A673 (cell line): ENCODE results near the gene PWWP2B. TPM values are rescaled to one million over a fixed set of nuclear protein-coding genes. Genes with fewer than 3 reads are reported as not detected.

Experiments
- BruUV-seq: library from RNA; stranded (reverse); fragments of 400-500 nt; replicated peaks from 2 replicates; lab custom pipeline; 2021; lab: Mats Ljungman, UMichigan
- CTCF ChIA-PET: fragments of 300-600 bp; sonication (Branson Sonifier 250); formaldehyde crosslinking; loops from one replicate; lab custom pipeline; 2022; ENCODE audit warnings: antibody characterized with exemption; lab: Charles Lee
- POLR2A ChIA-PET: fragments of 300-600 bp; sonication (Branson Sonifier 250); formaldehyde crosslinking; loops from one replicate; lab custom pipeline; 2022; ENCODE audit warnings: antibody characterized with exemption; ENCODE audit not compliant: low non-redundant PET; lab: Charles Lee
- DNase-seq: peaks from one replicate; pipeline ENCODE4 v3.0.0-alpha.2; 2015; ENCODE audit warnings: low spot score
- H3K27ac ChIP-seq: fragments of 200-600 bp; sonication (generic); 2 replicates; pipeline ENCODE4 v1.5.1; 2016; ENCODE audit warnings: mixed run types, low read depth, mild to moderate bottlenecking, mixed read lengths, antibody characterized with exemption, low read length; ENCODE audit not compliant: poor library complexity, severe bottlenecking
- H3K27me3 ChIP-seq: fragments of 200-600 bp; sonication (generic); replicated peaks from 2 replicates; pipeline ENCODE4 v1.6.1; 2017; ENCODE audit warnings: mixed run types, low read depth, mild to moderate bottlenecking, mixed read lengths, antibody characterized with exemption, low read length; ENCODE audit not compliant: insufficient read depth, poor library complexity
- H3K36me3 ChIP-seq: fragments of 200-600 bp; sonication (generic); 2 replicates; pipeline ENCODE4 v1.6.1; 2016; ENCODE audit warnings: mixed run types, mild to moderate bottlenecking, mixed read lengths, antibody characterized with exemption, low read length; ENCODE audit not compliant: insufficient read depth, poor library complexity, severe bottlenecking
- H3K4me1 ChIP-seq: fragments of 200-600 bp; sonication (generic); 2 replicates; pipeline ENCODE4 v1.6.1; 2017; ENCODE audit warnings: mixed run types, mild to moderate bottlenecking, mixed read lengths, antibody characterized with exemption, low read length; ENCODE audit not compliant: insufficient read depth, poor library complexity, severe bottlenecking
- H3K4me3 ChIP-seq: fragments of 200-600 bp; sonication (generic); 2 replicates; pipeline ENCODE4 v1.5.1; 2016; ENCODE audit warnings: low read depth, mixed run types, mild to moderate bottlenecking, mixed read lengths, low read length; ENCODE audit not compliant: poor library complexity, severe bottlenecking
- H3K9me3 ChIP-seq: fragments of 200-600 bp; sonication (generic); 2 replicates; pipeline ENCODE4 v1.6.1; 2016; ENCODE audit warnings: mixed run types, low read depth, mild to moderate bottlenecking, mixed read lengths, antibody characterized with exemption, low read length; ENCODE audit not compliant: poor library complexity, severe bottlenecking
- EZH2 ChIP-seq: fragments of 200-600 bp; sonication (generic); IDR thresholded peaks from 2 replicates; pipeline ENCODE4 v1.6.1; 2017; ENCODE audit warnings: borderline replicate concordance, low read depth, mild to moderate bottlenecking, mixed read lengths, antibody characterized with exemption, low read length; ENCODE audit not compliant: poor library complexity, severe bottlenecking
- intact Hi-C: fragments of 100-400 bp; cut with micrococcal nuclease; formaldehyde crosslinking; loops from one replicate; pipeline ENCODE4 v1.10.0; 2022; ENCODE audit not compliant: unreplicated experiment
- total RNA-seq: library from RNA; stranded (reverse); gene quantifications from 2 replicates; pipeline ENCODE4 v1.2.3, GENCODE V29; 2021
- TF ChIP-seq, protein P1 (sequence below): fragments of 300-800, 200-600 bp; sonication (generic); conservative IDR thresholded peaks from 2 replicates; pipeline ENCODE4 v1.5.1; 2017; ENCODE audit warnings: low read depth, mild to moderate bottlenecking, antibody characterized with exemption, low read length, moderate library complexity, mixed read lengths

The PWWP2B gene
- total RNA-seq, 1 experiment from 2014 or later: 18.6 TPM

DNA sequence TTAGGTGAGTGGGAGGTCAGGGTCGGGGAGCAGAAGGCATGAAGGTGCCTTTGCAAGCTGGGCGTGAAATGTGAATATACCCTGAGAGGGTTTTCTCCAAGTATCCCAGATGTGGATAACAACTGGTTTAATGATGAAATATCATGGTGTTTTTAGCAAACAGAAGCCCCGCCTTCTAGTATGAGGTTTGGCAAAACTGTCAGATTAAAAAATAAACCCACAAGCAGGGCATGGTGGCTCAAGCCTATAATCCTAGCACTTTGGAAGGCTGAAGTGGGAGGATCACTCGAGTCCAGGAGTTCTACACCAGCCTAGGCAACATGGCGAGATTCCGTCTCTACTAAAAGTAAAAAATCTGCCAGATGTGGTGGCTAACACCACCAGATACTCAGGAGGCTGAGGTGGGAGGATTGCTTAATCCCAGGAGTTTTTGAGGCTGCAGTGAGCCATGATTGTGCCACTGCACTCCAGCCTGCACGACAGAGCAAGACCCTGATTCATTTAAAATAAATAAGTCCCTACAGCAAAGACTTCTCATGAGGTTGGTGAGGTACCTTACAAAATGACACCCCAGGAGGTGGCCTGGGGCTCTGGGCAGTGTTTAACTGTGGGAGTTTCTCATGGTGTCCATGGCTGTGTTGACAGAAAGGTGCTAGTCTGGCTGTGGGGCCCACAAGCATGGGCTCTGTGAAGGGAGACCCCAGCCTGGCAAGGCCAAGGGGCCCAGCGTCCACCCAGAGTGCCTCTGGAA is 6.7 kb upstream of the PWWP2B start:
- intact Hi-C loops: no loop called here
- no peaks in the 10 kb centered on the region for H3K36me3 ChIP-seq
- no TSS peak for BruUV-seq
- H3K9me3 ChIP-seq: no peaks in the 10 kb centered on the region
- no peak overlapping the region for H3K4me3 ChIP-seq
- H3K27ac ChIP-seq: peak overlapping the region; percentile 31
- no peak for DNase-seq
- no peaks in the 10 kb centered on the region for H3K27me3 ChIP-seq
- ChIA-PET CTCF (no interaction called here), POLR2A (no interaction called here)
- TF ChIP-seq EZH2: no peak
- TF ChIP-seq, protein P1, sequence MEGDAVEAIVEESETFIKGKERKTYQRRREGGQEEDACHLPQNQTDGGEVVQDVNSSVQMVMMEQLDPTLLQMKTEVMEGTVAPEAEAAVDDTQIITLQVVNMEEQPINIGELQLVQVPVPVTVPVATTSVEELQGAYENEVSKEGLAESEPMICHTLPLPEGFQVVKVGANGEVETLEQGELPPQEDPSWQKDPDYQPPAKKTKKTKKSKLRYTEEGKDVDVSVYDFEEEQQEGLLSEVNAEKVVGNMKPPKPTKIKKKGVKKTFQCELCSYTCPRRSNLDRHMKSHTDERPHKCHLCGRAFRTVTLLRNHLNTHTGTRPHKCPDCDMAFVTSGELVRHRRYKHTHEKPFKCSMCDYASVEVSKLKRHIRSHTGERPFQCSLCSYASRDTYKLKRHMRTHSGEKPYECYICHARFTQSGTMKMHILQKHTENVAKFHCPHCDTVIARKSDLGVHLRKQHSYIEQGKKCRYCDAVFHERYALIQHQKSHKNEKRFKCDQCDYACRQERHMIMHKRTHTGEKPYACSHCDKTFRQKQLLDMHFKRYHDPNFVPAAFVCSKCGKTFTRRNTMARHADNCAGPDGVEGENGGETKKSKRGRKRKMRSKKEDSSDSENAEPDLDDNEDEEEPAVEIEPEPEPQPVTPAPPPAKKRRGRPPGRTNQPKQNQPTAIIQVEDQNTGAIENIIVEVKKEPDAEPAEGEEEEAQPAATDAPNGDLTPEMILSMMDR: no peak
- H3K4me1 ChIP-seq: peaks cover 16% of the 10 kb centered on the region

DNA sequence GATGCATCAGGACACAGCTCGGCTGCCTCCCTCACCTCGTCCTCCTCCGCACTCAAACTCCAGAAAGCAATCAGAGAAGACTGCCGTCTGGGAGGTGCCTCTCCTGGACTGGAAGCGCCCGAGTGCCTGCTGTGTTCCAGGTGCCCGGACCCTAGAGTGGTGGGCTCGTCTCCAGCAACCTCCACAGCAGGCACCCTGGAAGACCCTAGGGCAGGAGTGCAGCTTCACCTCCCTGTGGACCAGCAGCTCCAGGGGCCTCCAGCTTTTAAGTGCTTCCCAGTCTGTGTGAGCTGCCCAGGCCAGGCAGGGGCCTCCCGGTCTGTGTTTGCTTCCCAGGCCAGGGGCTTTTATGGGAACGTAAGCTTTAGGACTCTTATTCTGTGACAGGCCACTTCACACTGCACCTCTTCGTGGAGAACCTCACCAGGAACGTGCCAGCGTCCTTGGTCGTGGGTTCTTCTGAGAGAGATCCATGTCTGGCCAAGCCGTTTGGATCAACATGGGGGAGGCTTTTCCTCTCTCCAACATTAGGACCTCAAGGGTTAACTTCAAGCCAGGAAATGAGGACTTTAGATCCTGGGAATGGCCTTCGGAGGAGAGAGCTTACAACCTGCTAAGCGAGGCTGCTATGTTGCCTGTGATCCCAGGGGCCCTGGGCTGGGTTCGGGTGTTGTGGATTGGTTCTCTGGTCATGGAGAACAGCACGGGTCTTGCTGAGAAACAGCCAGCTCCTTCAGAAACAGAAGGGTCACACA is 5.9 kb upstream of the PWWP2B start:
- intact Hi-C loops: no loop called here
- BruUV-seq: no TSS peak
- TF ChIP-seq, protein P1: no peak
- no peak for TF ChIP-seq EZH2
- Histone ChIP-seq H3K27me3 (no peaks in the 10 kb centered on the region), H3K4me1 (peaks cover 23% of the 10 kb centered on the region), H3K27ac (no peak overlapping the region), H3K36me3 (no peaks in the 10 kb centered on the region), H3K4me3 (no peak overlapping the region), H3K9me3 (no peaks in the 10 kb centered on the region)
- ChIA-PET POLR2A (no interaction called here), CTCF (no interaction called here)
- no peak for DNase-seq

DNA sequence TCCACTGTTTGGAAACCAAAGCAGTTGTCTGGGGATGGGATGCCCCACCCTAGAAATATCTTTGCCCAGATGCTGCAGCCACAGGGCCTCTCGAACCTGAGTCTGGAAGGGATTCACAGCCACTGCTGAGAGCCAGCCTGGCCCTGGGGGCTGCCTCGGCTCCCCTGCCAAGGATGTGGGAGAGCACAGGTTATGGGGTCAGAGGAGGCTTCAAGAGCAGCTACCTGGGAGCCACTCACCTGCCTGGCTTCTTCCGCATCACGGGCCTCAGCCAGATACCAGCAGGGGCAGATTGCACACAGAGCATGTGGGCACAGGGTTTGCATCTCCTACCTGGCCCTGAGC is 5.4 kb upstream of the PWWP2B start:
- POLR2A ChIA-PET: no interaction called here
- no TSS peak for BruUV-seq
- no peak for DNase-seq
- Histone ChIP-seq H3K4me3 (no peak overlapping the region), H3K27me3 (no peaks in the 10 kb centered on the region), H3K36me3 (no peaks in the 10 kb centered on the region), H3K9me3 (no peaks in the 10 kb centered on the region), H3K4me1 (peaks cover 23% of the 10 kb centered on the region), H3K27ac (no peak overlapping the region)
- intact Hi-C loops: no loop called here
- CTCF ChIA-PET: no interaction called here
- TF ChIP-seq, protein P1: no peak
- no peak for TF ChIP-seq EZH2
